Thyroid gland (tissue), 4 donors: ENCODE results near the gene PIMREG.

ENCODE experiments used
- POLR2A ChIP-seq, 2 donors: fragments of 450-650 bp; IDR thresholded peaks; one replicate each; pipeline ENCODE4 v1.6.1; 2017; ENCODE audit warnings: antibody characterized with exemption in 2 of 2, mild to moderate bottlenecking in 2 of 2, moderate library complexity in 1 of 2
- TF ChIP-seq, protein P1 (sequence below), 6 experiments: fragments of 200-600 bp in 3 of 6; fragments of 450-650 bp in 3 of 6; sonication (generic) in 3 of 6; IDR thresholded peaks; one replicate each; pipeline ENCODE4 v1.5.1; 2016 to 2019; ENCODE audit warnings: antibody characterized with exemption in 6 of 6, mild to moderate bottlenecking in 2 of 6, inconsistent platforms in 1 of 6, moderate library complexity in 1 of 6

- no peak for TF ChIP-seq POLR2A (IDR thresholded peaks at IDR 0.05)
- TF ChIP-seq, protein P1, sequence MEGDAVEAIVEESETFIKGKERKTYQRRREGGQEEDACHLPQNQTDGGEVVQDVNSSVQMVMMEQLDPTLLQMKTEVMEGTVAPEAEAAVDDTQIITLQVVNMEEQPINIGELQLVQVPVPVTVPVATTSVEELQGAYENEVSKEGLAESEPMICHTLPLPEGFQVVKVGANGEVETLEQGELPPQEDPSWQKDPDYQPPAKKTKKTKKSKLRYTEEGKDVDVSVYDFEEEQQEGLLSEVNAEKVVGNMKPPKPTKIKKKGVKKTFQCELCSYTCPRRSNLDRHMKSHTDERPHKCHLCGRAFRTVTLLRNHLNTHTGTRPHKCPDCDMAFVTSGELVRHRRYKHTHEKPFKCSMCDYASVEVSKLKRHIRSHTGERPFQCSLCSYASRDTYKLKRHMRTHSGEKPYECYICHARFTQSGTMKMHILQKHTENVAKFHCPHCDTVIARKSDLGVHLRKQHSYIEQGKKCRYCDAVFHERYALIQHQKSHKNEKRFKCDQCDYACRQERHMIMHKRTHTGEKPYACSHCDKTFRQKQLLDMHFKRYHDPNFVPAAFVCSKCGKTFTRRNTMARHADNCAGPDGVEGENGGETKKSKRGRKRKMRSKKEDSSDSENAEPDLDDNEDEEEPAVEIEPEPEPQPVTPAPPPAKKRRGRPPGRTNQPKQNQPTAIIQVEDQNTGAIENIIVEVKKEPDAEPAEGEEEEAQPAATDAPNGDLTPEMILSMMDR (IDR thresholded peaks at IDR 0.05) = no peak
Measured at GRCh38 chr17:6446516-6447100, 2.4 kb downstream of the PIMREG start.
